GM21360 (cell line): ENCODE measurements around the gene ST6GALNAC3.
"Not testable (repeated sequence)": the region's sequence is repeated elsewhere in the genome, so short reads cannot be mapped to it uniquely, and the experiment has no call there.

ENCODE experiments used
- ATAC-seq: cut with Tn5 transposase; IDR thresholded peaks from one replicate; pipeline ENCODE4 v1.9.1; 2021; ENCODE audit warnings: mild to moderate bottlenecking, moderate library complexity; ENCODE audit not compliant: unreplicated experiment

Gene ST6GALNAC3

GRCh38 chr1:76074321-76075187 is at the start of gene ST6GALNAC3:
Gene ST6GALNAC3 (plus strand): TSS chr1:76074746.
- peak; percentile 87 for ATAC-seq

GRCh38 chr1:76027341-76027740 is 47.2 kb upstream of the ST6GALNAC3 start:
- no peak for ATAC-seq

GRCh38 chr1:76029331-76029730 is 45.2 kb upstream of the ST6GALNAC3 start:
- ATAC-seq = no peak

GRCh38 chr1:76031496-76031895 is 43.0 kb upstream of the ST6GALNAC3 start:
- no peak for ATAC-seq

- ATAC-seq = no peak
Measured at GRCh38 chr1:76033800-76034475, 40.6 kb upstream of the ST6GALNAC3 start.

- ATAC-seq = no peak
Measured at GRCh38 chr1:76035053-76035452, 39.5 kb upstream of the ST6GALNAC3 start.

- ATAC-seq = no peak
Measured at GRCh38 chr1:76037324-76037723, 37.2 kb upstream of the ST6GALNAC3 start.

- ATAC-seq = no peak
Measured at GRCh38 chr1:76038287-76039004, 36.1 kb upstream of the ST6GALNAC3 start.

GRCh38 chr1:76046149-76046548 is 28.4 kb upstream of the ST6GALNAC3 start:
- no peak for ATAC-seq

- no peak for ATAC-seq
Measured at GRCh38 chr1:76048219-76048618, 26.3 kb upstream of the ST6GALNAC3 start.

GRCh38 chr1:76048926-76049325 is 25.6 kb upstream of the ST6GALNAC3 start:
- no peak for ATAC-seq

GRCh38 chr1:76049498-76049897 is 25.0 kb upstream of the ST6GALNAC3 start:
- ATAC-seq = no peak

GRCh38 chr1:76050073-76050472 is 24.5 kb upstream of the ST6GALNAC3 start:
- ATAC-seq = not testable (repeated sequence)

- no peak for ATAC-seq
Measured at GRCh38 chr1:76053021-76053420, 21.5 kb upstream of the ST6GALNAC3 start.

- no peak for ATAC-seq
Measured at GRCh38 chr1:76054359-76054758, 20.2 kb upstream of the ST6GALNAC3 start.

GRCh38 chr1:76055987-76056386 is 18.6 kb upstream of the ST6GALNAC3 start:
- no peak for ATAC-seq

- no peak for ATAC-seq
Measured at GRCh38 chr1:76059451-76059850, 15.1 kb upstream of the ST6GALNAC3 start.

GRCh38 chr1:76065270-76065669 is 9.3 kb upstream of the ST6GALNAC3 start:
- no peak for ATAC-seq

GRCh38 chr1:76066394-76066793 is 8.2 kb upstream of the ST6GALNAC3 start:
- no peak for ATAC-seq

GRCh38 chr1:76068542-76068941 is 6.0 kb upstream of the ST6GALNAC3 start:
- no peak for ATAC-seq

- ATAC-seq = no peak
Measured at GRCh38 chr1:76068953-76069561, 5.5 kb upstream of the ST6GALNAC3 start.
